Measurements from ENCODE around the gene FYB1. TPM values are rescaled to one million over a fixed set of nuclear protein-coding genes. Genes with fewer than 3 reads are reported as not detected.

The FYB1 gene, protein sequence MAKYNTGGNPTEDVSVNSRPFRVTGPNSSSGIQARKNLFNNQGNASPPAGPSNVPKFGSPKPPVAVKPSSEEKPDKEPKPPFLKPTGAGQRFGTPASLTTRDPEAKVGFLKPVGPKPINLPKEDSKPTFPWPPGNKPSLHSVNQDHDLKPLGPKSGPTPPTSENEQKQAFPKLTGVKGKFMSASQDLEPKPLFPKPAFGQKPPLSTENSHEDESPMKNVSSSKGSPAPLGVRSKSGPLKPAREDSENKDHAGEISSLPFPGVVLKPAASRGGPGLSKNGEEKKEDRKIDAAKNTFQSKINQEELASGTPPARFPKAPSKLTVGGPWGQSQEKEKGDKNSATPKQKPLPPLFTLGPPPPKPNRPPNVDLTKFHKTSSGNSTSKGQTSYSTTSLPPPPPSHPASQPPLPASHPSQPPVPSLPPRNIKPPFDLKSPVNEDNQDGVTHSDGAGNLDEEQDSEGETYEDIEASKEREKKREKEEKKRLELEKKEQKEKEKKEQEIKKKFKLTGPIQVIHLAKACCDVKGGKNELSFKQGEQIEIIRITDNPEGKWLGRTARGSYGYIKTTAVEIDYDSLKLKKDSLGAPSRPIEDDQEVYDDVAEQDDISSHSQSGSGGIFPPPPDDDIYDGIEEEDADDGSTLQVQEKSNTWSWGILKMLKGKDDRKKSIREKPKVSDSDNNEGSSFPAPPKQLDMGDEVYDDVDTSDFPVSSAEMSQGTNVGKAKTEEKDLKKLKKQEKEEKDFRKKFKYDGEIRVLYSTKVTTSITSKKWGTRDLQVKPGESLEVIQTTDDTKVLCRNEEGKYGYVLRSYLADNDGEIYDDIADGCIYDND
- 0.55 and 0.56 TPM in 2 replicates for total RNA-seq

DNA sequence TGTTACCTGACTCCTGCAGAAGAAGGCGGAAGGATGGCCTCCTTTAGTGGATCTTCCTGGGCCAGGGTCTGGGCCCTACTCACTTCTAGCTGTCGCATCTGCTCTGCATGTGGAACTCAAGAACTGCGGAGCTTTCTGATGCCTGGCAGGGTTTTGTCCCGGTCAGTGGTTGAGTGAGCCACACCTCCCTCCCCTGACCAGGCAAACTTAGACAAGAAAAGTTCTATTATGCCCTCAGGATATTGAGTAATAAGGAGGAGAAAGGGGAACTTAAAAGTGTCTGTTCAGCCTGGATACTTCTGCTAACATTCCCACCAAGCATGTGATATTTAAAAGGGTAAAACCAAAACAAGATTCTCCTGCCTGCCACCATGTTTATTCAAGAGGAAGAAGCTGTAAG, at the start of gene FYB1:
Gene FYB1 (minus strand): TSS at position 127 of the 400 bp plus-strand sequence. CDS start 16,603 bp downstream, outside the sequence.
- Mint-ChIP-seq H3K27ac (no peak within 1 kb of the TSS), H3K9me3 (no peaks in the 10 kb centered on the region), H3K36me3 (ENCODE audit: low read depth) (no peaks in the 10 kb centered on the region), H3K27me3 (peaks cover 5% of the 10 kb centered on the region), H3K4me1 (no peaks in the 10 kb centered on the region), H3K4me3 (no peak within 1 kb of the TSS)
- DNase-seq (no peak), ATAC-seq (ENCODE audit: low read depth) (no peak)
- TF ChIP-seq, protein P1, sequence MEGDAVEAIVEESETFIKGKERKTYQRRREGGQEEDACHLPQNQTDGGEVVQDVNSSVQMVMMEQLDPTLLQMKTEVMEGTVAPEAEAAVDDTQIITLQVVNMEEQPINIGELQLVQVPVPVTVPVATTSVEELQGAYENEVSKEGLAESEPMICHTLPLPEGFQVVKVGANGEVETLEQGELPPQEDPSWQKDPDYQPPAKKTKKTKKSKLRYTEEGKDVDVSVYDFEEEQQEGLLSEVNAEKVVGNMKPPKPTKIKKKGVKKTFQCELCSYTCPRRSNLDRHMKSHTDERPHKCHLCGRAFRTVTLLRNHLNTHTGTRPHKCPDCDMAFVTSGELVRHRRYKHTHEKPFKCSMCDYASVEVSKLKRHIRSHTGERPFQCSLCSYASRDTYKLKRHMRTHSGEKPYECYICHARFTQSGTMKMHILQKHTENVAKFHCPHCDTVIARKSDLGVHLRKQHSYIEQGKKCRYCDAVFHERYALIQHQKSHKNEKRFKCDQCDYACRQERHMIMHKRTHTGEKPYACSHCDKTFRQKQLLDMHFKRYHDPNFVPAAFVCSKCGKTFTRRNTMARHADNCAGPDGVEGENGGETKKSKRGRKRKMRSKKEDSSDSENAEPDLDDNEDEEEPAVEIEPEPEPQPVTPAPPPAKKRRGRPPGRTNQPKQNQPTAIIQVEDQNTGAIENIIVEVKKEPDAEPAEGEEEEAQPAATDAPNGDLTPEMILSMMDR (IDR thresholded peaks at IDR 0.05) = no peak
- ChIA-PET CTCF (interaction anchor here (1.5 to 4.9 kb wide), 4 partner anchors 10 to 328 kb away, joined by 5 to 90 read pairs (median 24); no protein-coding TSS in a partner anchor), POLR2A (no interaction called here)
- intact Hi-C loops (cut with micrococcal nuclease) = loop anchor here (5.0 to 10.0 kb wide), 2 partner anchors 158 to 225 kb away; no protein-coding TSS in a partner anchor

DNA sequence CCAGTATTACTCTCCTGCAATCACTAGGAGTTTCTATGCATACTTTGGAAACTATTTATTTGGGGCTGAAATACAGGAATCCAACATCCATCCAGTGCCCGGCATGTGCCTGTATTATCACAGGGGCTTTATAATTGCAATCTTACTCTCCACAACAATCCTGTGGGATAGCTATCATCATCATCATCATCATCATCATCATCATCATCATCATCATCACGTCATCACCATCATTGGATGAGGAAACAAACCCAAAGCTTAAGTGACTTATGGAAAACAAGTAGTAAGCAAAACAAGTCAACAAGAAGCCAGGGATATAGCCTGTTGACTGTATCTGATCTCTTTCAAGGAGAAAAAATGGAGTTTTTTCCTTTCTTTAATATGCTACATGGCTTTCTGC, 47.8 kb upstream of the FYB1 start:
- POLR2A ChIA-PET = no interaction called here
- no peaks in the 10 kb centered on the region for H3K36me3 Mint-ChIP-seq (ENCODE audit: low read depth)
- TF ChIP-seq, protein P1 (IDR thresholded peaks at IDR 0.05) = no peak

DNA sequence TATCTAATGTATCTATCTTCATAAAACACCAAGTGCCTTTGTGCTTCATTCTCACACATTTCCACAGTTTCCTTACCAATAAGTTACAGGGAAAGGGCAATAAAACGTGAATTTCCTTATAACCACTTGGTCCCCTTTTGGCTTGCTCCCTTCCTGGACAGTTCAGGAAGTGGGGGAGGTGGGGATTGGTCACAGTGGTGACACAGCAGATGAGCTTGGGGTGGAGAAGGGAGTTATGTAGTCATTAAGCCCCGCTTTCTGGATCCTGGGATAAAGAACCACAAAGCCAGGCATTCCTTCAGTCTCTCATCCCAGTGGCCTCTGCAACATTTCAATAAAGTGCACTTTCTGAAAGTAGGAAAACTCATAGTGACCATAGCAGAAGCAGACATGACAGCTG, 47.1 kb upstream of the FYB1 start:
- CTCF ChIA-PET = interaction anchor here (2.4 kb wide), 1 partner anchor 49 kb away, joined by 6 read pairs; no protein-coding TSS in a partner anchor
- H3K4me3 Mint-ChIP-seq = no peak overlapping the region
- no peak for ATAC-seq (ENCODE audit: low read depth)
- H3K9me3 Mint-ChIP-seq = no peaks in the 10 kb centered on the region
- H3K27me3 Mint-ChIP-seq = no peaks in the 10 kb centered on the region
- H3K4me1 Mint-ChIP-seq = peaks cover 9% of the 10 kb centered on the region
- no peak for DNase-seq
- POLR2A ChIA-PET = no interaction called here
- H3K27ac Mint-ChIP-seq = no peak overlapping the region
- intact Hi-C loops (cut with micrococcal nuclease) = no loop called here
- H3K36me3 Mint-ChIP-seq (ENCODE audit: low read depth) = no peaks in the 10 kb centered on the region
- TF ChIP-seq, protein P1 (IDR thresholded peaks at IDR 0.05) = no peak

More for the DNA sequence above, 47.8 kb upstream of the FYB1 start:
- H3K27me3 Mint-ChIP-seq = no peaks in the 10 kb centered on the region
- intact Hi-C loops (cut with micrococcal nuclease) = no loop called here
- H3K4me3 Mint-ChIP-seq = no peak overlapping the region
- no peak overlapping the region for H3K27ac Mint-ChIP-seq
- ATAC-seq (ENCODE audit: low read depth) = no peak
- peaks cover 9% of the 10 kb centered on the region for H3K4me1 Mint-ChIP-seq
- DNase-seq = no peak
- CTCF ChIA-PET = interaction anchor here (2.4 kb wide), 1 partner anchor 49 kb away, joined by 6 read pairs; no protein-coding TSS in a partner anchor
- no peaks in the 10 kb centered on the region for H3K9me3 Mint-ChIP-seq

DNA sequence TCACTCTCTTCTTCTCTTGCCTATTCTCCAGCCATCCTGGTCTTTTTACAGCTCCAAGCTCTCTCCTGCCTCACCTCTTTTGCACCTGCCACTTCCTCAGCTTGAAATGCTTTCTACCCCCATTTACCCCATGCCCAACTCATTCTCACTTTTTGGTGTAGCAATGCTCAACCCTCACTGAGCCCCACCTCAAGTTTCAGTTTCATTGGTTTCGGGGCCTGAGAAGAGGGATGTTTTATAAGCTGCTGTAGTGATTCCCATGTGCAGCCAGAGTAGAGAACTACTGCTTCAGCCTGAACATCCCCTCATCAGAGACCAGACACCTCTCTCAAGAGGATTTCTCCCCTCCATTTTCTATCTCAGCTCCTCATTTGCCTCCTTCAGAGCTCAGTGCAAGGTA, 45.2 kb upstream of the FYB1 start:
- ChIA-PET POLR2A (interaction anchor here (0.5 kb wide), 1 partner anchor 189 kb away, joined by 3 read pairs; no protein-coding TSS in a partner anchor), CTCF (interaction anchor here (1.0 kb wide), 1 partner anchor 112 kb away, joined by 3 read pairs; no protein-coding TSS in a partner anchor)
- DNase-seq (no peak), ATAC-seq (ENCODE audit: low read depth) (no peak)
- Mint-ChIP-seq H3K4me3 (no peak overlapping the region), H3K4me1 (peaks cover 2% of the 10 kb centered on the region), H3K27me3 (no peaks in the 10 kb centered on the region), H3K27ac (no peak overlapping the region), H3K36me3 (ENCODE audit: low read depth) (no peaks in the 10 kb centered on the region), H3K9me3 (no peaks in the 10 kb centered on the region)
- TF ChIP-seq, protein P1 (IDR thresholded peaks at IDR 0.05) = no peak
- intact Hi-C loops (cut with micrococcal nuclease) = no loop called here

DNA sequence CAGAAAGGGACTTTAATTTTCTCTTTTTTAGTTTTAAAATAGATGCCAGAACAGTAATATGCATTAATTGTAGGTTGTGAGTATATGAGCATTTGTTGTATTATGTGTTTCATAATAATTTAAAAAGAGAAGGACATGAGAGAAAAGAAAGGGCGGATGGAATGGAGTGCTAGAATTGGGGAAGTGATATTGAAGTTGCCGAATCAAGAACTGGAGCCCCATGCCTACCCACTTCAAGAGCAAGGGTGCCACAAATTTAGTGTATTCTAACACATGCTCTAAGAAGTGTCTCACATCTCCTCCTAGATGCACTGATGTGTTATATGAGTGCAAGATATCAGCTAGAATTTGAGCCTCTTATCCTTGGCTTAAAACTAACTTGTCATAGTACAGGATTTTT, 43.6 kb upstream of the FYB1 start:
- TF ChIP-seq, protein P1 (IDR thresholded peaks at IDR 0.05) = no peak
- Mint-ChIP-seq H3K9me3 (no peaks in the 10 kb centered on the region), H3K4me1 (peaks cover 2% of the 10 kb centered on the region), H3K27me3 (peaks cover 3% of the 10 kb centered on the region), H3K4me3 (no peak overlapping the region), H3K27ac (no peak overlapping the region), H3K36me3 (ENCODE audit: low read depth) (no peaks in the 10 kb centered on the region)
- CTCF ChIA-PET = no interaction called here
- POLR2A ChIA-PET = no interaction called here
- intact Hi-C loops (cut with micrococcal nuclease) = no loop called here
- no peak for DNase-seq
- ATAC-seq (ENCODE audit: low read depth) = no peak
